Fibroblast of the aortic adventitia (primary cell): ENCODE measurements around the gene KCNJ10. TPM values are rescaled to one million over a fixed set of nuclear protein-coding genes. Genes with fewer than 3 reads are reported as not detected.
A peak's percentile ranks its signal among the peaks of the same experiment; 100 is the strongest.

Experiments
- DNase-seq: peaks from one replicate; pipeline ENCODE4 v3.0.0-alpha.2; 2010; ENCODE audit warnings: low read depth
- H3K4me3 ChIP-seq: 2 replicates; pipeline ENCODE4 v1.5.1; 2011; ENCODE audit warnings: low read depth, mild to moderate bottlenecking, control low read depth, low read length, moderate library complexity
- CTCF ChIP-seq: IDR thresholded peaks from 2 replicates; pipeline ENCODE4 v1.5.1; 2011; ENCODE audit warnings: mild to moderate bottlenecking, low read length, control low read depth, inconsistent platforms; ENCODE audit not compliant: insufficient read depth
- total RNA-seq: library from RNA; depleted of rRNA; stranded (reverse); fragments of >200 nt; gene quantifications from 2 replicates; pipeline ENCODE4 v1.2.3, GENCODE V29; 2012; ENCODE audit warnings: low replicate concordance

Gene KCNJ10
- total RNA-seq, 1 donor, result not detected

GRCh38 chr1:159957824-159958268 lies 112.1 kb downstream of the KCNJ10 start:
- DNase-seq, result no peak
- no peak for TF ChIP-seq CTCF
- no peak overlapping the region for H3K4me3 ChIP-seq

- no peak for DNase-seq
- no peak for TF ChIP-seq CTCF
- H3K4me3 ChIP-seq, result no peak overlapping the region
Measured at GRCh38 chr1:159955456-159955855, 114.5 kb downstream of the KCNJ10 start.

- H3K4me3 ChIP-seq, result no peak within 1 kb of the TSS
- DNase-seq, result peak; percentile 43
Measured at GRCh38 chr1:159953536-159954515, 116.1 kb downstream of the KCNJ10 start, which contains the start of gene SLAMF9. Gene SLAMF9 (minus strand): TSS chr1:159954237. CDS start chr1:159954137, 100 bp downstream.

GRCh38 chr1:159952932-159953331 lies 117.0 kb downstream of the KCNJ10 start:
- DNase-seq, result no peak
- H3K4me3 ChIP-seq, result no peak overlapping the region
- no peak for TF ChIP-seq CTCF

More at GRCh38 chr1:159953536-159954515, 116.1 kb downstream of the KCNJ10 start, which contains the start of gene SLAMF9:
- TF ChIP-seq CTCF, result no peak

GRCh38 chr1:159951551-159951950 lies 118.4 kb downstream of the KCNJ10 start:
- TF ChIP-seq CTCF, result no peak
- no peak overlapping the region for H3K4me3 ChIP-seq
- DNase-seq, result no peak

- TF ChIP-seq CTCF, result no peak
- H3K4me3 ChIP-seq, result no peak overlapping the region
- no peak for DNase-seq
Measured at GRCh38 chr1:159951016-159951415, 118.9 kb downstream of the KCNJ10 start.
